ENCODE measurements around the gene HIF1A.

The HIF1A gene

GRCh38 chr14:61668282-61668681 lies 27.0 kb upstream of the HIF1A start:
- H3K36me3 ChIP-seq (ENCODE audit: low read length): no peaks in the 10 kb centered on the region
- no peaks in the 10 kb centered on the region for H3K9me2 ChIP-seq (replicated peaks; ENCODE audit: insufficient read depth, low read length)
- H3K9ac ChIP-seq (ENCODE audit: low read length): no peak overlapping the region
- no peaks in the 10 kb centered on the region for H3K79me2 ChIP-seq (ENCODE audit: insufficient read depth, low read length)
- H3F3A ChIP-seq (ENCODE audit: insufficient read depth): peaks cover 6% of the 10 kb centered on the region; the same call in 1 of the 2 replicates
- no peak overlapping the region for H3K27ac ChIP-seq (ENCODE audit: low read depth, low read length)
- no peaks in the 10 kb centered on the region for H3K9me3 ChIP-seq (ENCODE audit: insufficient read depth, low read length)
- H4K20me1 ChIP-seq (ENCODE audit: low read depth, low read length): no peaks in the 10 kb centered on the region
- no peak overlapping the region for H2AFZ ChIP-seq (ENCODE audit: low read depth, low read length, severe bottlenecking)
- H3K4me3 ChIP-seq (ENCODE audit: insufficient read depth, low read length, poor library complexity, severe bottlenecking): no peak overlapping the region
- no peaks in the 10 kb centered on the region for H3K27me3 ChIP-seq (ENCODE audit: low read length)
- no peak overlapping the region for H3K4me2 ChIP-seq (ENCODE audit: low read depth, low read length, poor library complexity, severe bottlenecking)
- TF ChIP-seq EZH2phosphoT487 (conservative IDR thresholded peaks at IDR 0.05; ENCODE audit: low read length) (no peak), CTCF (IDR thresholded peaks at IDR 0.05; ENCODE audit: insufficient read depth, low read length, poor library complexity, severe bottlenecking) (no peak)

- peak overlapping the region; percentile 92 for H2AFZ ChIP-seq (ENCODE audit: low read depth, low read length, severe bottlenecking)
- H3K27ac ChIP-seq (ENCODE audit: low read depth, low read length): peak overlapping the region; percentile 72
- no peaks in the 10 kb centered on the region for H3K27me3 ChIP-seq (ENCODE audit: low read length)
- H3K79me2 ChIP-seq (ENCODE audit: insufficient read depth, low read length): no peaks in the 10 kb centered on the region
- no peak for TF ChIP-seq CTCF (IDR thresholded peaks at IDR 0.05; ENCODE audit: insufficient read depth, low read length, poor library complexity, severe bottlenecking)
- TF ChIP-seq EZH2phosphoT487 (conservative IDR thresholded peaks at IDR 0.05; ENCODE audit: low read length): no peak
- peak overlapping the region; percentile 18 for H3K4me3 ChIP-seq (ENCODE audit: insufficient read depth, low read length, poor library complexity, severe bottlenecking)
- H3K4me2 ChIP-seq (ENCODE audit: low read depth, low read length, poor library complexity, severe bottlenecking): peak overlapping the region; percentile 51
- H3F3A ChIP-seq (ENCODE audit: insufficient read depth): peaks cover 6% of the 10 kb centered on the region; the same call in 1 of the 2 replicates
- H4K20me1 ChIP-seq (ENCODE audit: low read depth, low read length): no peaks in the 10 kb centered on the region
- H3K9me2 ChIP-seq (replicated peaks; ENCODE audit: insufficient read depth, low read length): no peaks in the 10 kb centered on the region
- H3K9ac ChIP-seq (ENCODE audit: low read length): peak overlapping the region; percentile 11; the same call in 1 of the 2 replicates
- no peaks in the 10 kb centered on the region for H3K36me3 ChIP-seq (ENCODE audit: low read length)
- H3K9me3 ChIP-seq (ENCODE audit: insufficient read depth, low read length): no peaks in the 10 kb centered on the region
These were observed 24.7 kb upstream of the HIF1A start for GRCh38 chr14:61670576-61670975.

GRCh38 chr14:61671082-61671481 lies 24.2 kb upstream of the HIF1A start:
- Histone ChIP-seq H3K9me3 (ENCODE audit: insufficient read depth, low read length) (no peaks in the 10 kb centered on the region), H3K36me3 (ENCODE audit: low read length) (no peaks in the 10 kb centered on the region), H3K79me2 (ENCODE audit: insufficient read depth, low read length) (no peaks in the 10 kb centered on the region), H3F3A (ENCODE audit: insufficient read depth) (peaks cover 6% of the 10 kb centered on the region; the same call in 1 of the 2 replicates), H3K4me3 (ENCODE audit: insufficient read depth, low read length, poor library complexity, severe bottlenecking) (peak overlapping the region; percentile 18), H3K27me3 (ENCODE audit: low read length) (no peaks in the 10 kb centered on the region), H3K4me2 (ENCODE audit: low read depth, low read length, poor library complexity, severe bottlenecking) (peak overlapping the region; percentile 51), H3K9ac (ENCODE audit: low read length) (peak overlapping the region; percentile 11; the same call in 1 of the 2 replicates), H3K27ac (ENCODE audit: low read depth, low read length) (peak overlapping the region; percentile 72), H4K20me1 (ENCODE audit: low read depth, low read length) (no peaks in the 10 kb centered on the region), H2AFZ (ENCODE audit: low read depth, low read length, severe bottlenecking) (peak overlapping the region; percentile 92), H3K9me2 (replicated peaks; ENCODE audit: insufficient read depth, low read length) (no peaks in the 10 kb centered on the region)
- TF ChIP-seq EZH2phosphoT487 (conservative IDR thresholded peaks at IDR 0.05; ENCODE audit: low read length) (no peak), CTCF (IDR thresholded peaks at IDR 0.05; ENCODE audit: insufficient read depth, low read length, poor library complexity, severe bottlenecking) (no peak)
